ENCODE measurements around the gene TTC21B. TPM values are rescaled to one million over a fixed set of nuclear protein-coding genes. Genes with fewer than 3 reads are reported as not detected.

The TTC21B gene
- total RNA-seq, 1 experiment from 2014 or later: 20.8 TPM

GRCh38 chr2:165825041-165825440, 128.5 kb downstream of the TTC21B start (continued):
- TF ChIP-seq E2F4 (CRISPR knock-in tag; IDR thresholded peaks at IDR 0.05; ENCODE audit: borderline replicate concordance, low read depth) (no peak), TEAD1 (CRISPR knock-in tag; IDR thresholded peaks at IDR 0.05) (no peak), TEAD4 (CRISPR knock-in tag; IDR thresholded peaks at IDR 0.05) (no peak), GABPB1 (CRISPR knock-in tag; IDR thresholded peaks at IDR 0.05) (no peak), AFF4 (CRISPR knock-in tag; IDR thresholded peaks at IDR 0.05; ENCODE audit: borderline replicate concordance) (no peak), E2F1 (CRISPR knock-in tag; IDR thresholded peaks at IDR 0.05) (no peak), ATF6 (CRISPR knock-in tag; IDR thresholded peaks at IDR 0.05) (no peak), AR (CRISPR knock-in tag; IDR thresholded peaks at IDR 0.05) (no peak), CTCF (IDR thresholded peaks at IDR 0.05) (no peak), NR2C2 (CRISPR knock-in tag; IDR thresholded peaks at IDR 0.05) (no peak), ERG (CRISPR knock-in tag; IDR thresholded peaks at IDR 0.05) (no peak), PRRX2 (CRISPR knock-in tag; IDR thresholded peaks at IDR 0.05) (no peak), ZNF423 (CRISPR knock-in tag; IDR thresholded peaks at IDR 0.05) (no peak), IRF1 (CRISPR knock-in tag; IDR thresholded peaks at IDR 0.05) (no peak), ZNF512 (CRISPR knock-in tag; IDR thresholded peaks at IDR 0.05; ENCODE audit: borderline replicate concordance) (no peak)
